H9 (cell line): ENCODE data around the gene SMIM23. TPM values are rescaled to one million over a fixed set of nuclear protein-coding genes. Genes with fewer than 3 reads are reported as not detected.

Experiments
- DNase-seq: peaks from one replicate; pipeline ENCODE4 v3.0.0-alpha.2; 2017
- H2AFZ ChIP-seq: one replicate; pipeline ENCODE4 v1.6.1; 2013; ENCODE audit warnings: mild to moderate bottlenecking, low read length, control low read depth, moderate library complexity
- H2AK5ac ChIP-seq: 2 replicates; pipeline ENCODE4 v1.6.1; 2013; ENCODE audit warnings: low read length, control low read depth, mixed read lengths; ENCODE audit not compliant: insufficient read length
- H2BK120ac ChIP-seq: one replicate; pipeline ENCODE4 v1.6.1; 2013; ENCODE audit warnings: low read depth, mild to moderate bottlenecking, low read length, control low read depth, inconsistent platforms; ENCODE audit not compliant: poor library complexity, severe bottlenecking
- H2BK12ac ChIP-seq: 2 replicates; pipeline ENCODE4 v1.6.1; 2013; ENCODE audit warnings: low read length, control low read depth, mixed read lengths, low read depth; ENCODE audit not compliant: insufficient read length
- H2BK15ac ChIP-seq: 2 replicates; pipeline ENCODE4 v1.6.1; 2013; ENCODE audit warnings: low read depth, low read length, control low read depth
- H2BK20ac ChIP-seq: one replicate; pipeline ENCODE4 v1.6.1; 2013; ENCODE audit warnings: low read depth, mild to moderate bottlenecking, low read length, control low read depth, inconsistent platforms; ENCODE audit not compliant: poor library complexity, severe bottlenecking
- H2BK5ac ChIP-seq: 2 replicates; pipeline ENCODE4 v1.6.1; 2013; ENCODE audit warnings: low read length, control low read depth, mixed read lengths; ENCODE audit not compliant: insufficient read length
- H3K14ac ChIP-seq: 2 replicates; pipeline ENCODE4 v1.6.1; 2013; ENCODE audit warnings: low read length, control low read depth; ENCODE audit not compliant: insufficient read depth
- H3K18ac ChIP-seq: 2 replicates; pipeline ENCODE4 v1.6.1; 2013; ENCODE audit warnings: low read depth, mild to moderate bottlenecking, mixed read lengths, low read length, control low read depth; ENCODE audit not compliant: insufficient read length
- H3K23ac ChIP-seq: 2 replicates; pipeline ENCODE4 v1.6.1; 2013; ENCODE audit warnings: low read length, control low read depth, mixed read lengths, low read depth; ENCODE audit not compliant: insufficient read length
- H3K23me2 ChIP-seq: 2 replicates; pipeline ENCODE4 v1.6.1; 2013; ENCODE audit warnings: low read depth, mild to moderate bottlenecking, mixed read lengths, low read length, control low read depth; ENCODE audit not compliant: insufficient read length, poor library complexity, severe bottlenecking
- H3K27ac ChIP-seq: 2 replicates; pipeline ENCODE4 v1.5.1; 2013; ENCODE audit warnings: low read length, control low read depth, mixed read lengths, low read depth; ENCODE audit not compliant: insufficient read length
- H3K27me3 ChIP-seq: 2 replicates; pipeline ENCODE4 v1.6.1; 2013; ENCODE audit warnings: low read length, control low read depth, inconsistent platforms; ENCODE audit not compliant: insufficient read depth
- H3K4ac ChIP-seq: 2 replicates; pipeline ENCODE4 v1.6.1; 2013; ENCODE audit warnings: low read depth, mild to moderate bottlenecking, control low read depth, inconsistent platforms, low read length, moderate library complexity
- H3K4me1 ChIP-seq: 2 replicates; pipeline ENCODE4 v1.6.1; 2013; ENCODE audit warnings: low read length, control low read depth, inconsistent platforms; ENCODE audit not compliant: insufficient read depth
- H3K4me2 ChIP-seq: 2 replicates; pipeline ENCODE4 v1.6.1; 2013; ENCODE audit warnings: low read length, control low read depth, mixed read lengths; ENCODE audit not compliant: insufficient read length, insufficient read depth
- H3K56ac ChIP-seq: 2 replicates; pipeline ENCODE4 v1.6.1; 2013; ENCODE audit warnings: low read depth, mild to moderate bottlenecking, mixed read lengths, low read length, control low read depth; ENCODE audit not compliant: insufficient read length
- H3K79me1 ChIP-seq: 2 replicates; pipeline ENCODE4 v1.6.1; 2013; ENCODE audit warnings: low read depth, mild to moderate bottlenecking, moderate library complexity, low read length, control low read depth, inconsistent platforms; ENCODE audit not compliant: insufficient read depth, poor library complexity, severe bottlenecking
- H3K79me2 ChIP-seq: 2 replicates; pipeline ENCODE4 v1.6.1; 2013; ENCODE audit warnings: low read length, control low read depth, inconsistent platforms; ENCODE audit not compliant: insufficient read depth
- H3K9ac ChIP-seq: 2 replicates; pipeline ENCODE4 v1.6.1; 2013; ENCODE audit warnings: low read length, control low read depth, mixed read lengths; ENCODE audit not compliant: insufficient read length; ENCODE audit errors: extremely low read depth
- H3K9me3 ChIP-seq: one replicate; pipeline ENCODE4 v1.6.1; 2013; ENCODE audit warnings: low read depth, low read length, inconsistent platforms; ENCODE audit not compliant: control insufficient read depth
- H3T11ph ChIP-seq: one replicate; pipeline ENCODE4 v1.6.1; 2013; ENCODE audit warnings: mild to moderate bottlenecking, low read length, control low read depth, inconsistent platforms
- H4K20me1 ChIP-seq: one replicate; pipeline ENCODE4 v1.6.1; 2013; ENCODE audit not compliant: control insufficient read depth, insufficient read length, insufficient read depth
- H4K5ac ChIP-seq: 2 replicates; pipeline ENCODE4 v1.6.1; 2013; ENCODE audit warnings: low read depth, mild to moderate bottlenecking, mixed read lengths, low read length, control low read depth; ENCODE audit not compliant: insufficient read length
- H4K8ac ChIP-seq: replicated peaks from 2 replicates; pipeline ENCODE4 v1.6.1; 2013; ENCODE audit warnings: low read length, control low read depth, mixed read lengths, low read depth; ENCODE audit not compliant: insufficient read length
- H4K91ac ChIP-seq: 2 replicates; pipeline ENCODE4 v1.6.1; 2013; ENCODE audit warnings: low read depth, mild to moderate bottlenecking, moderate library complexity, mixed read lengths, low read length, control low read depth; ENCODE audit not compliant: insufficient read length
- H3K27ac Mint-ChIP-seq, 3 experiments: 2 replicates in 2 of 3; 3 replicates in 1 of 3; pipeline ENCODE4 v1.8.0; 2020 to 2021; ENCODE audit warnings: mixed read lengths in 3 of 3, mild to moderate bottlenecking in 1 of 3, moderate library complexity in 1 of 3
- H3K27me3 Mint-ChIP-seq: 2 replicates; pipeline ENCODE4 v1.8.0; 2021; ENCODE audit warnings: low read depth, mild to moderate bottlenecking, moderate library complexity, mixed read lengths
- H3K36me3 Mint-ChIP-seq, 3 experiments: 2 replicates in 2 of 3; 3 replicates in 1 of 3; pipeline ENCODE4 v1.8.0; 2020 to 2021; ENCODE audit warnings: low read depth in 3 of 3, mixed read lengths in 3 of 3; ENCODE audit not compliant: insufficient read depth in 1 of 3
- H3K4me1 Mint-ChIP-seq, 2 experiments: 2 replicates each; pipeline ENCODE4 v1.8.0; 2020; ENCODE audit warnings: mixed read lengths in 2 of 2
- H3K4me3 Mint-ChIP-seq, 2 experiments: 2 replicates in 1 of 2; 3 replicates in 1 of 2; pipeline ENCODE4 v1.8.0; 2020 to 2021; ENCODE audit warnings: mild to moderate bottlenecking in 2 of 2, mixed read lengths in 2 of 2, moderate library complexity in 1 of 2
- H3K9me3 Mint-ChIP-seq, 2 experiments: 2 replicates in 1 of 2; 3 replicates in 1 of 2; pipeline ENCODE4 v1.8.0; 2020; ENCODE audit warnings: mild to moderate bottlenecking in 2 of 2, mixed read lengths in 2 of 2, moderate library complexity in 1 of 2
- WGBS: extraction: QIAGEN DNeasy Blood & Tissue Kit; methylation state at CpG from one replicate; pipeline ENCODE4 v1.1.7; 2013; ENCODE audit warnings: missing lambda C conversion rate, low lambda C conversion rate, mixed read lengths; ENCODE audit not compliant: insufficient read length; ENCODE audit errors: extremely low coverage; 5-methylcytosine and 5-hydroxymethylcytosine counted together
- total RNA-seq: library from RNA; stranded (reverse); gene quantifications from 2 replicates; pipeline ENCODE4 v1.2.1, GENCODE V29; 2021
- TF ChIP-seq, protein P1 (sequence below): fragments of 200-600 bp; sonication (generic); conservative IDR thresholded peaks from 3 replicates; pipeline ENCODE4 v1.8.0; 2021; ENCODE audit warnings: antibody characterized with exemption, mild to moderate bottlenecking

SMIM23 gene
- total RNA-seq, 1 experiment from 2014 or later: not detected

DNA sequence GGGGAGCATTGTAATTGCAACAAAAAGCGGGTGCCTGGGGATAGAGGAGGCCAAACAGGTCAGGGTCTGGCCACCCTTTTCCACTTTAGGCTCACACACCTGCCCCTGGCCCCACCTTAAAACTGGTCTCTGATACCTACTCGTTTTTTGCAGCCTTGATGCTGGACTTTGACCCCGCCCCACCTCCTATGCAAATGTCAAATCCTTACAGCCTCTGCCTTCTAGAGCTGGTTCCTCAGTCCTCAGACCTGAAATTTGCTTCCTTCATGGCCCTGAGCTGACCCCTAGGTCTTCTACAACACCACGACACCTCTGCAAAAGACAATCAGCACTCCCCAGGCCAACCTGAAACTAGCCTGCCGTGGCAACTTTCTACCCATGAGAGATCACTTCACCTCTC, 37.7 kb downstream of the SMIM23 start:
- H2BK12ac ChIP-seq: no peak overlapping the region
- H3K4ac ChIP-seq: no peak overlapping the region
- no peak overlapping the region for H2AFZ ChIP-seq
- no peak overlapping the region for H3K23ac ChIP-seq
- no CpG with 5 or more reads among the region's 5 CpGs for WGBS
- no peak overlapping the region for H2BK120ac ChIP-seq
- no peak overlapping the region for H3K27ac ChIP-seq
- no peaks in the 10 kb centered on the region for H3K79me2 ChIP-seq
- H2BK5ac ChIP-seq: no peak overlapping the region
- no peak for DNase-seq
- no peaks in the 10 kb centered on the region for H3K79me1 ChIP-seq
- Mint-ChIP-seq H3K4me3 (no peak overlapping the region), H3K27ac (peak overlapping the region; percentile 41 to 90 (median 55); a peak in 2 of 7 replicates), H3K4me1 (peaks cover 3% of the 10 kb centered on the region in 2 experiments), H3K36me3 (peaks cover 0 to 4% (median 0%) of the 10 kb centered on the region in 3 experiments; a peak in 1 of 7 replicates), H3K9me3 (peaks cover 0 to 1% of the 10 kb centered on the region in 2 experiments; a peak in 2 of 5 replicates), H3K27me3 (peaks cover 10% of the 10 kb centered on the region)
- no peaks in the 10 kb centered on the region for H3K27me3 ChIP-seq
- H2AK5ac ChIP-seq: no peak overlapping the region
- TF ChIP-seq, protein P1, sequence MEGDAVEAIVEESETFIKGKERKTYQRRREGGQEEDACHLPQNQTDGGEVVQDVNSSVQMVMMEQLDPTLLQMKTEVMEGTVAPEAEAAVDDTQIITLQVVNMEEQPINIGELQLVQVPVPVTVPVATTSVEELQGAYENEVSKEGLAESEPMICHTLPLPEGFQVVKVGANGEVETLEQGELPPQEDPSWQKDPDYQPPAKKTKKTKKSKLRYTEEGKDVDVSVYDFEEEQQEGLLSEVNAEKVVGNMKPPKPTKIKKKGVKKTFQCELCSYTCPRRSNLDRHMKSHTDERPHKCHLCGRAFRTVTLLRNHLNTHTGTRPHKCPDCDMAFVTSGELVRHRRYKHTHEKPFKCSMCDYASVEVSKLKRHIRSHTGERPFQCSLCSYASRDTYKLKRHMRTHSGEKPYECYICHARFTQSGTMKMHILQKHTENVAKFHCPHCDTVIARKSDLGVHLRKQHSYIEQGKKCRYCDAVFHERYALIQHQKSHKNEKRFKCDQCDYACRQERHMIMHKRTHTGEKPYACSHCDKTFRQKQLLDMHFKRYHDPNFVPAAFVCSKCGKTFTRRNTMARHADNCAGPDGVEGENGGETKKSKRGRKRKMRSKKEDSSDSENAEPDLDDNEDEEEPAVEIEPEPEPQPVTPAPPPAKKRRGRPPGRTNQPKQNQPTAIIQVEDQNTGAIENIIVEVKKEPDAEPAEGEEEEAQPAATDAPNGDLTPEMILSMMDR: no peak
- no peak overlapping the region for H3K18ac ChIP-seq
- H3K9ac ChIP-seq: no peak overlapping the region
- no peaks in the 10 kb centered on the region for H4K20me1 ChIP-seq
- H3K9me3 ChIP-seq: no peaks in the 10 kb centered on the region
- no peak overlapping the region for H4K5ac ChIP-seq
- no peak overlapping the region for H3K56ac ChIP-seq
- H3T11ph ChIP-seq: no peak overlapping the region
- H2BK20ac ChIP-seq: no peak overlapping the region
- H3K4me1 ChIP-seq: no peaks in the 10 kb centered on the region
- H4K91ac ChIP-seq: no peak overlapping the region
- H2BK15ac ChIP-seq: no peak overlapping the region
- H3K23me2 ChIP-seq: no peaks in the 10 kb centered on the region
- H3K14ac ChIP-seq: no peak overlapping the region
- no peak overlapping the region for H3K4me2 ChIP-seq
- H4K8ac ChIP-seq: no peak overlapping the region
